ENCODE results near the gene TMEM134. TPM values are rescaled to one million over a fixed set of nuclear protein-coding genes. Genes with fewer than 3 reads are reported as not detected.

The TMEM134 gene
- total RNA-seq, 1 experiment from 2014 or later: 7.4 TPM

GRCh38 chr11:67500831-67501715, 32.0 kb upstream of the TMEM134 start:
- DNase-seq (ENCODE audit: extremely low read depth, low read depth): no peak

DNA sequence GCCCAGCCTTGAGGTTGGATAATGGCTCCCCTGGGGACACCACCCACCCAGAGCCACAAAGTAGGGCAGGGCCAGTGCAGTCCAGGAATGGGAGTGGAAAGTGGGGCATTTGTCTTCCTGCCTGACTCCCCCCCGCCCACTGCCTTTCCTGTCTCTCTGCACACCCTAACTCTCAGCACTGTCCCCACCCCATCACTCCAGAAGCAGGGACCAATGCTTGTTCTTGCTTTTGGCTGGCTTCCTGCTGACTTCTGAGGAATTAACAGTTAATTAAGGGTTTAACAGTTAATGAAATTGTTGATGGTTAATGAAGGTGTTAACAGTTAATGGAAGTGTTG, 31.4 kb upstream of the TMEM134 start:
- no peak for DNase-seq (ENCODE audit: extremely low read depth, low read depth)

- no peak for DNase-seq (ENCODE audit: extremely low read depth, low read depth)
Measured at GRCh38 chr11:67499808-67500483, 30.9 kb upstream of the TMEM134 start.

DNA sequence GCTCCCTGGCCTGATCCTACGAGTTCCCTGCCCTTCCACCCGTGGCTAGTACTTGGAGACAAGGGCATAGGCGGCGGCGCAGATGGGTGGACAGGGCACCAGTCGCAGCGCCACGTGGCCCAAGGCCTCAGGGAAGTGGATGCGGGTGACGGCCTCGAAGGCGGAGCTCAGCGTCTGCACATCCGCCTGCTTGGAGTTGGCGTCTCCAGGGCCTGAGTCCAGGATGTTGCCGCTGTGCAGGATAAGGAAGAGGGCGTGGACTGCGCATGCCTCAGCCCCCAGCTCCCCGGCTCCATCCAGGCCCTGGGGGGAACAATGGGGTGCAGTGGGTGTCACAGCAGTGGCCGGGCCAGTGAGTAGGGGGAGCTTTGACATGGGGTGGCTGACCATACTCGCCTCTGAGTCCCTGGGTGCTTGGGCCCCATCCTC, 29.5 kb upstream of the TMEM134 start:
- no peak for DNase-seq (ENCODE audit: extremely low read depth, low read depth)

GRCh38 chr11:67497656-67498291, 28.7 kb upstream of the TMEM134 start:
- no peak for DNase-seq (ENCODE audit: extremely low read depth, low read depth)

DNA sequence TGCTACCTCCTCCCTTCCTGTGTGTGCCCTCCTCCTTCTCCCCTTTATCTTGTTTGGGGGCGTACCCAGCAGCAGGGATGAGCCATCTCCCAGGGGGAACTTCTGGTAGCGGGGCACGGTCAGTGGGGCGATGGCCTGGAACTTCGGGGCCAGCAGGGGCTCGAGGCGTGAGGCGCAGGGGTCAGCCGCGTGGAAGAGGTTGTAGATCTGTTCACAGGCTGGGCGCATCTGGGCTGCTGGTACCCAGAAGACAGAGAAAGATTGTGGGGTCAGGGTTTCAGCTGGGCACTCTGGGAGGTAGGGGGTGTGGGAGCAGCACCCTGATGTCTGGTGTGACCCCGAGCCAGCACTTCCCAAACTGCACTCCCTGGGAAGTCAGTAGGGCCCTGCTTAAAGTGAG, 27.1 kb upstream of the TMEM134 start:
- no peak for DNase-seq (ENCODE audit: extremely low read depth, low read depth)

- DNase-seq (ENCODE audit: extremely low read depth, low read depth): no peak
Measured at GRCh38 chr11:67495234-67496005, 26.4 kb upstream of the TMEM134 start.

DNA sequence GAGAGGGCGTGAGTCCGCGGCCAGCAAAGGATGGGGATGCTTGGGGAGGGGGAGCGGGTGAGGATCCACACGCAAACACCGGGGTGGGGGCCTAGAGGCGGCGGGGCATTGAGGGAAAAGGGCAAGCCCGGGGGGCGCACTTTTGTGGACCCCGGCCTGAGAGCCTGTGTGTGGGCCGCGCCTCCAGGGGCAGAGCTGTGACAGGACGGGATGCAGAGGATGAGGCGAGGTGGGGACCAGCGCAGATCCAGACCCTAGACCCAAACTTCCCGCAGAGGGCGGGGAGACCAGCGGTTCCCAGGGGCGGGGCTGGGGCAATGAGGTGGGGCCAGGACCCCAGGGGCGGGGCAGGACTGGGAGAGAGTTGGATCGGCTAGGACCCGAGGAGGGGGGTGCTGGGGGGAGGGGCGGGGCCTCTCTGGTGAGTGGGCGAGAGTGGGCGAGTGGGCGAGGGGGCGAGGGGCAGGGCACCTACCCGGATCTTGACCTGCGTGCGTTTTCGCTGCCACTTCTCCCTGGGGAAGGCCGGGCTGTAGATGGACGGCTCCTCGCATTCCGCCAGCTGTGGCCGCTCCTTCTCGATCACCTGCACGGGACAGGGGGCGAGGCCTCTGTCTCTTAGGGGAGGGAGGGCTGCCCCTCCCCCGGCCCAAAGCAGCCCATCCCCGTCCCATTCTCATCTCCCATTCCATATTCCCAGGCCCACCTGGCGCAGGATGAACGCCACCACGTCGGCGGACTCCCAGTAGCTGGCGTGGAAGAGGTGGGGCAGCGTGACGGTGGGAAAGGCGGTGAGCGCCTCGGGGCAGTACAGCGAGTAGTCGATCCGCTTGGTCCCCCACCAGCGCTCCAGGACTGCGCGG, 25.6 kb upstream of the TMEM134 start:
- no peak for DNase-seq (ENCODE audit: extremely low read depth, low read depth)

GRCh38 chr11:67493548-67494370, 24.7 kb upstream of the TMEM134 start:
- no peak for DNase-seq (ENCODE audit: extremely low read depth, low read depth)

DNA sequence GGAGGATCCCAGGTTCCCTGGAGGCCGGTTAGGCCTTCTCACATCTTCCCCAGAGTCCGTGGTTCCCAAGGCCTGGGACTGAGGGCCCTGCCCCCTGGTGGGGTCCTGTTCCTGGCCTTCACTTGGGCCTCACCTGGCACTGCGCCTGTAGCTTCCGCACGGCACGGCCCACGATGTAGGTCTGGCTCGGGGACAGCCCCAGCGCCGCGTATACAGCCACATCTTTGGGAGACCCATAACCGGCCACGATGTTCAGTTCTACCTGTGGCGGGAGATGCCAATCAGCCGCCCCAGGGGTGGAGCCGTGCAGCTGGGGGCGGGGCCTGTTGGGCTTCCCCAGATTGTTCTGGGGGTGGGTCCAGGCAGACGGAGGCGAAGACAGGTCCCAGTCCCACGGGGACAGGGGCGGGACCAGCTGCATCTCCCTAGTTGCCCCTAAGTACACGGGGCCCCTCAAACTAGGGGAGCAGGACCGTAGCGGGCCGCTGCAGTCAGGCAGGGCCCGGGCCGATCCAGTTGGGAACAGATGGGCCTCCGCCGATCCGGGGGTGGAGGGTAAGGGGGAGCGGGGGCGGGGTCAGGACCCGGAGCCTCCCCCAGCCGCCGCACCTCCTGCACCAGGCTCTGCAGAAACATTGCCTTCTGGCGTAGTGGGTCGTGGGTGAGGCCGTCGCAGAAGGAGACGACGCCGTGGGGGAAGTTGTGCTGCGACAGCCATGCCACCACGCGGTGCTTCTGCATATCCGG, 23.9 kb upstream of the TMEM134 start:
- no peak for DNase-seq (ENCODE audit: extremely low read depth, low read depth)

- no peak for DNase-seq (ENCODE audit: extremely low read depth, low read depth)
Measured at GRCh38 chr11:67492069-67492727, 23.1 kb upstream of the TMEM134 start.

- DNase-seq (ENCODE audit: extremely low read depth, low read depth): no peak
Measured at GRCh38 chr11:67491276-67492068, 22.4 kb upstream of the TMEM134 start.

GRCh38 chr11:67490727-67491065, 21.6 kb upstream of the TMEM134 start:
- DNase-seq (ENCODE audit: extremely low read depth, low read depth): no peak

GRCh38 chr11:67489885-67490726, 21.1 kb upstream of the TMEM134 start:
- no peak for DNase-seq (ENCODE audit: extremely low read depth, low read depth)

DNA sequence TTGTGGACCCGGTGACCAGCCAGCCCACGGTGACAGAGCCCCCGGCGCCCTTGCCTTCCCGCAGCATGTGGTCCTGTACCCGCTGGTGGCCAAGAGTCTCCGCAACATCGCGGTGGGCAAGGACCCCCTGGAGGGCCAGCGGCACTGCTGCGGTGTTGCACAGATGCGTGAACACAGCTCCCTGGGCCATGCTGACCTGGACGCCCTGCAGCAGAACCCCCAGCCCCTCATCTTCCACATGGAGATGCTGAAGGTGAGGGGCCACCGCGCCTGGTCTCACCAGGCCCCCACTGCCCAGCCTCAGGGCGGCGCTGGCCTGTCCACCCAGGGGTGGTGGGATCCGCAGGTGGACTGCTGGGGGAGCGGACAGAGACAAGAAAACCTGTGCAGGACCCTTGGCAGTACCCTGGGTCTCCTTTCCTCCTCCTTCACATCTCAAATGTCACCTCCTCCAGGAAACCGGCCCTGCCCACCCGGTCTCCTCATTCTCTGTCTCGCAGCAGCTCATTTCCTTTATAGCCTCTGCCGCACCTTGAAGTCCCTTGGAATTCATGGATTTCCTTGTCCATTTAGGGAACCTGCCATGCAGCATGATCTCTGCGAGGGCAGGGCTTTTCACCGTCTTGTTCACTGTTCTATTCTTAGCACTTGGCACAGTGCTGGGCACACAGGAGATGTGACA, 20.3 kb upstream of the TMEM134 start:
- DNase-seq (ENCODE audit: extremely low read depth, low read depth): no peak
